Endodermal cell (in vitro differentiated cells): Measurements from ENCODE around the gene HOTAIR. TPM values are rescaled to one million over a fixed set of nuclear protein-coding genes. Genes with fewer than 3 reads are reported as not detected.

ENCODE experiments used
- DNase-seq: peaks from one replicate; pipeline ENCODE4 v3.0.0-alpha.2; 2017
- H3K27ac ChIP-seq: 2 replicates; pipeline ENCODE4 v1.5.1; 2013; ENCODE audit warnings: mild to moderate bottlenecking, low read depth, low read length, moderate library complexity
- H3K27me3 ChIP-seq: 2 replicates; pipeline ENCODE4 v1.6.1; 2013; ENCODE audit warnings: mild to moderate bottlenecking, low read length, moderate library complexity; ENCODE audit not compliant: insufficient read depth, control insufficient read depth, poor library complexity, severe bottlenecking
- H3K36me3 ChIP-seq: 2 replicates; pipeline ENCODE4 v1.7.0; 2013; ENCODE audit warnings: mild to moderate bottlenecking, low read length, moderate library complexity; ENCODE audit not compliant: control insufficient read depth, insufficient read depth
- H3K4me1 ChIP-seq: one replicate; pipeline ENCODE4 v1.7.0; 2013; ENCODE audit warnings: low read length; ENCODE audit not compliant: control insufficient read depth, insufficient read depth
- H3K4me3 ChIP-seq: 2 replicates; pipeline ENCODE4 v1.5.1; 2013; ENCODE audit warnings: mild to moderate bottlenecking, low read length, moderate library complexity
- H3K9ac ChIP-seq: 2 replicates; pipeline ENCODE4 v1.6.1; 2013; ENCODE audit warnings: mild to moderate bottlenecking, low read length, moderate library complexity; ENCODE audit not compliant: poor library complexity, severe bottlenecking; ENCODE audit errors: extremely low read depth
- H3K9me3 ChIP-seq: 2 replicates; pipeline ENCODE4 v1.6.1; 2013; ENCODE audit warnings: mild to moderate bottlenecking, low read length, moderate library complexity; ENCODE audit not compliant: control insufficient read depth
- H3K27ac Mint-ChIP-seq: 2 replicates; pipeline ENCODE4 v1.8.0; 2020; ENCODE audit warnings: mixed read lengths
- H3K27me3 Mint-ChIP-seq: 2 replicates; pipeline ENCODE4 v1.8.0; 2021; ENCODE audit warnings: mild to moderate bottlenecking, mixed read lengths; ENCODE audit not compliant: insufficient read depth
- H3K36me3 Mint-ChIP-seq: 2 replicates; pipeline ENCODE4 v1.8.0; 2020; ENCODE audit warnings: low read depth, mixed read lengths
- H3K4me1 Mint-ChIP-seq: 2 replicates; pipeline ENCODE4 v1.8.0; 2020; ENCODE audit warnings: mixed read lengths
- H3K4me3 Mint-ChIP-seq: 2 replicates; pipeline ENCODE4 v1.8.0; 2020; ENCODE audit warnings: mild to moderate bottlenecking, moderate library complexity, mixed read lengths
- H3K9me3 Mint-ChIP-seq: 2 replicates; pipeline ENCODE4 v1.8.0; 2020; ENCODE audit warnings: mild to moderate bottlenecking, mixed read lengths
- WGBS, 2 experiments: methylation state at CpG; one replicate each; pipeline versions ENCODE4 v1.1.5 to v1.1.7; 2013; ENCODE audit warnings: missing lambda C conversion rate in 2 of 2, mixed read lengths in 1 of 2; ENCODE audit not compliant: insufficient coverage in 1 of 2, insufficient read length in 1 of 2; 5-methylcytosine and 5-hydroxymethylcytosine counted together
- long read RNA-seq, 4 experiments: library from polyadenylated mRNA in 2 of 4; library from RNA in 1 of 4; library from capped mRNA in 1 of 4; stranded (forward) in 3 of 4; unstranded in 1 of 4; transcript quantifications; one replicate each; pipeline ENCODE4 v2.0.0, GENCODE V29; 2020 to 2021; ENCODE audit warnings: inconsistent platforms in 1 of 4
- polyA plus RNA-seq, 2 experiments: library from polyadenylated mRNA; stranded (reverse); fragments of 50-300 nt; gene quantifications; one replicate each; pipeline ENCODE4 v1.2.3, GENCODE V29; 2013
- total RNA-seq, 2 donors: library from RNA; stranded (reverse); fragmentation: NEBNext Ultra II Directional in 1 of 2; extraction: Animal tissue kit (Norgen Biotek cat#: 25700) in 1 of 2; gene quantifications; 2 replicates in 1 of 2; 3 replicates in 1 of 2; pipeline ENCODE4 v1.2.1, GENCODE V29; 2021
- TF ChIP-seq, protein P1 (sequence below): fragments of 200-600 bp; sonication (generic); conservative IDR thresholded peaks from 2 replicates; pipeline ENCODE4 v1.5.0; 2021; ENCODE audit warnings: antibody characterized with exemption, mild to moderate bottlenecking

HOTAIR gene
- total RNA-seq: not detected
- polyA plus RNA-seq (2013, experiment 1 of 2): 1.5 TPM
- polyA plus RNA-seq (2013, experiment 2 of 2): 0.50 TPM
- long read RNA-seq, experiment 1: 0 reads
- long read RNA-seq, experiment 2: 0 reads
- long read RNA-seq, experiment 3: 0 reads
- long read RNA-seq, experiment 4: 0 reads

DNA sequence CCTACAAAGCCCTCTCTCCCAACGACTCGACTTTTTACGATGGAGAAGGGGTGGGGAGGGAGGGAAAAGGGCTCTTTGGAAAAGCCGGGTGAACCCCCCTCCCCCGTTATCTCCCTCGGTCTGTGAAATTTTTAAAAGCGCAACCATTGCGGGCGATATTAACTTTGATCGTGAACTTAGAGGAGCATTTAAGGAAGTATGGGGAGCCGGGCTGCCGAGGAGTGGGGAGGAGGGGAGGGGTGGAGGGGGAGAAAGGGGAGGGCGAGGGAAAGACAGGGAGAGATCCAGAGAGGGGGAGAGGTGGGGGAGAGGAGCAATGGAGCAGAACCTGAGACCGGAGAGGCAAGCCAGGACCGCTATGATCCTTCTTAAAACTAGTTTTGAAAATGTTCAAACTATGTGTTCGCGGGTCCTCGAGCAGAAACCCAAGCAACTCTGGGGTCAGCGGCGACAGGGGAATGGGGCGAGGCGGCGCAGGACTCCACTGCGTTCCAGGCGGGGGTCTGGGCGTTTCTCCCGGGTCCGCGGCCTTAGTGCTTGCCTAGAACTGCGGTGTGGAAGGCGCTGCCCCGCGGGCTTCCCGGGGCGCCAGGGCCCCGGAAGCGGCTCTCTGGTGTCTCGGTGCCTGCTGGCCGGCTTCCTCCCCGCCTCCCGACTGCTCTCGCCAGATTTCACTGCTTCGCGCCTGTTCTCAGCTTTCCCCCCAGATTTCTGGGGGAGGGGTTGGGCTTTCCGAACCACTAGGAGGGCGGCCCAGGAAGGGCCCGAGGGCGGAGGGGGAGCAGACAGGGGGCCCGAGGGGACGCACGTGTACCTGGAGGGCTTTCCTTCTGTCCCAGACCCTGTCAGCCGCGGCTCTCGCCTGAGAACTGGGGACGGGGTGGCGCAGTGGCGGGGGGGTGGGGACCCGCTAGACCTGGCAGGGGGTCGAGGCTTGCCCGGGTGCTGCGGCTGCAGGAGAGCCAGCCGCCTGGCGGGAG lies at the start of gene HOTAIR:
Gene HOTAIR (minus strand): TSS at position 871 of the 980 bp plus-strand sequence.
- Mint-ChIP-seq H3K36me3 (no peaks in the 10 kb centered on the region), H3K4me1 (peaks cover 15% of the 10 kb centered on the region), H3K9me3 (peaks cover 17% of the 10 kb centered on the region), H3K27me3 (peaks cover 100% of the 10 kb centered on the region), H3K4me3 (peak within 1 kb of the TSS; percentile 33), H3K27ac (no peak within 1 kb of the TSS)
- peaks cover 100% of the 10 kb centered on the region for H3K27me3 ChIP-seq
- TF ChIP-seq, protein P1, sequence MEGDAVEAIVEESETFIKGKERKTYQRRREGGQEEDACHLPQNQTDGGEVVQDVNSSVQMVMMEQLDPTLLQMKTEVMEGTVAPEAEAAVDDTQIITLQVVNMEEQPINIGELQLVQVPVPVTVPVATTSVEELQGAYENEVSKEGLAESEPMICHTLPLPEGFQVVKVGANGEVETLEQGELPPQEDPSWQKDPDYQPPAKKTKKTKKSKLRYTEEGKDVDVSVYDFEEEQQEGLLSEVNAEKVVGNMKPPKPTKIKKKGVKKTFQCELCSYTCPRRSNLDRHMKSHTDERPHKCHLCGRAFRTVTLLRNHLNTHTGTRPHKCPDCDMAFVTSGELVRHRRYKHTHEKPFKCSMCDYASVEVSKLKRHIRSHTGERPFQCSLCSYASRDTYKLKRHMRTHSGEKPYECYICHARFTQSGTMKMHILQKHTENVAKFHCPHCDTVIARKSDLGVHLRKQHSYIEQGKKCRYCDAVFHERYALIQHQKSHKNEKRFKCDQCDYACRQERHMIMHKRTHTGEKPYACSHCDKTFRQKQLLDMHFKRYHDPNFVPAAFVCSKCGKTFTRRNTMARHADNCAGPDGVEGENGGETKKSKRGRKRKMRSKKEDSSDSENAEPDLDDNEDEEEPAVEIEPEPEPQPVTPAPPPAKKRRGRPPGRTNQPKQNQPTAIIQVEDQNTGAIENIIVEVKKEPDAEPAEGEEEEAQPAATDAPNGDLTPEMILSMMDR: no peak
- no peaks in the 10 kb centered on the region for H3K4me1 ChIP-seq
- H3K4me3 ChIP-seq: no peak within 1 kb of the TSS
- no peak within 1 kb of the TSS for H3K9ac ChIP-seq
- H3K9me3 ChIP-seq: peaks cover 7% of the 10 kb centered on the region
- H3K36me3 ChIP-seq: no peaks in the 10 kb centered on the region
- H3K27ac ChIP-seq: no peak within 1 kb of the TSS
- DNase-seq: peak; percentile 70
- WGBS, 2 experiments: 5 to 7% methylated on average over 20 to 60 of the region's 63 CpGs

DNA sequence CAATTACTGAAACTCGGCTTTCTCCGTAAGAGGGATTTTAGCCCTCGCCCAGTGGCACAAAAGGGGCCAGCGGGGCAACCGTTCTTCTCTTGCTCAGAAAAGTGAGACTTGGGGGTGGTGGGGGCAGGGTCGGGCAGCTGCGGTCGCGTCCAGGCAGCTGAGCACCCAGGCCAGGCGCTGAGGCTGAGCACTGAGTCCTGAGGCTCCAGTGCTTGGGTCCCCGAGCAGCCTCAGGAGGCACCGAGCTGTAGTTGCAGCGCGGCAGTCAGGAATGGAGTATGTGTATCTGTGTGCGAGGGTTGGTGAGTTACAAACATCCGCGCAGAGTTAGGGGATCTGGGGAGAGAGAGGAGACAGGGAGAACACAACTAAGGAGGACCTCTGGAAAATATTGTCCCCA lies 49.4 kb upstream of the HOTAIR start:
- Histone ChIP-seq H3K4me3 (no peak overlapping the region), H3K27me3 (peaks cover 100% of the 10 kb centered on the region), H3K36me3 (no peaks in the 10 kb centered on the region), H3K27ac (no peak overlapping the region), H3K9me3 (no peaks in the 10 kb centered on the region), H3K4me1 (no peaks in the 10 kb centered on the region), H3K9ac (no peak overlapping the region)
- TF ChIP-seq, protein P1: no peak
- H3K27me3 Mint-ChIP-seq: peaks cover 100% of the 10 kb centered on the region
- DNase-seq: peak; percentile 78
- H3K27ac Mint-ChIP-seq: no peak overlapping the region
- peaks cover 14% of the 10 kb centered on the region for H3K4me1 Mint-ChIP-seq
- H3K4me3 Mint-ChIP-seq: no peak overlapping the region
- no peaks in the 10 kb centered on the region for H3K36me3 Mint-ChIP-seq
- 9 to 13% methylated on average over 3 to 17 of the region's 17 CpGs for WGBS, 2 experiments
- no peaks in the 10 kb centered on the region for H3K9me3 Mint-ChIP-seq

DNA sequence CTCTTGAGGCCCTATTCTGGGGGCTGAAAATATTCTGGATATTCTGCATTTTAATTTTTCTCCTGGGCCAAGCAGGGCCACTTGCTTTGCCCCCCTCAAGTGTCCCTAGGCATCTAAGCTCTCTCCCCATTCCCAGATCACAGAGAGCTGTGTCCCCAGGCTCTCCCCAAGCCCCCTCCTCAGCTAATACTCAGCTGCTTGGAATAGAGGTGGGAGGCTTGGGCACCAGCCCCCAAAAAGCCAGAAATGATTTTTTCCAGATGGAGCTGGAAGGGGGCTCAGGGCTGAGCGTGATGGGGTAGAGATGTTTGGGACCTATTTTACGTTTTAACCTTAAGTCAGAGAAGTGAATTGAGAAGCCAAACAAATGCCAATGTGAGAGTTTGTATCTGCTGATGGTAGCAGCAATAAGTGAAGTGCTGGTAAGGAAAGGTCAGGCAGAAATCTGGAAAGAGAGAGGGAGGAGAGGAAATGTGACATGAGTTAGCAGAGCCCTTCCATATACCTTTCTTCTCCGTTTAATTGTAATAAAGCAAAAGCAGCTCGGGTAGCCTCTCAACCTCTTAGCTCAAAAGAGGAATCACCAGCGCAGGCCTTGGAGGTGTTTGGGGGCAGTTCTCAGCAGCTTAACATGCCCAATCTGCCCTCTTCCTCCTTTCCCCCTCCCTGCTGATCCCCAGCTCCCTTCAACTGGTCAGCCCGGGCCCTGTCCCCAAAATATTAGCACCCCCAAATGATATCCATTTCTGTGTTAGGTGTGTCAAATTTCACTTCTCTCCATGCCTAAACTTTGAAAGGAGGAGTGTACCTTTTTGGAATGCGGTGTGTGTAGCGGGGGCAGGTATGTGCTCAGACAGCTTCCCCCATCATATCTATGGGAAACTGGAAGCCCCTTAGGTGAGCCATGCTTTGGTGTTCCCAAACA lies 48.5 kb upstream of the HOTAIR start:
- Mint-ChIP-seq H3K4me3 (no peak overlapping the region), H3K27ac (no peak overlapping the region), H3K4me1 (peaks cover 9% of the 10 kb centered on the region), H3K36me3 (no peaks in the 10 kb centered on the region), H3K9me3 (no peaks in the 10 kb centered on the region), H3K27me3 (peaks cover 100% of the 10 kb centered on the region)
- H3K4me3 ChIP-seq: no peak overlapping the region
- DNase-seq: no peak
- H3K9ac ChIP-seq: no peak overlapping the region
- no peaks in the 10 kb centered on the region for H3K36me3 ChIP-seq
- TF ChIP-seq, protein P1: no peak
- no peaks in the 10 kb centered on the region for H3K9me3 ChIP-seq
- no peaks in the 10 kb centered on the region for H3K4me1 ChIP-seq
- 10 to 22% methylated on average over 3 to 7 of the region's 8 CpGs for WGBS, 2 experiments
- peaks cover 100% of the 10 kb centered on the region for H3K27me3 ChIP-seq
- no peak overlapping the region for H3K27ac ChIP-seq
